GM18870 (cell line): Measurements from ENCODE around the gene OVCA2.

ENCODE experiments used
- ATAC-seq: cut with Tn5 transposase; IDR thresholded peaks from one replicate; pipeline ENCODE4 v1.9.1; 2021; ENCODE audit warnings: moderate library complexity; ENCODE audit not compliant: unreplicated experiment

Gene OVCA2

GRCh38 chr17:2063261-2064146, 21.7 kb downstream of the OVCA2 start:
- ATAC-seq, result no peak

- ATAC-seq, result no peak
Observed at GRCh38 chr17:2064147-2064489, 22.3 kb downstream of the OVCA2 start.

GRCh38 chr17:2064520-2064971, 22.7 kb downstream of the OVCA2 start:
- no peak for ATAC-seq

DNA sequence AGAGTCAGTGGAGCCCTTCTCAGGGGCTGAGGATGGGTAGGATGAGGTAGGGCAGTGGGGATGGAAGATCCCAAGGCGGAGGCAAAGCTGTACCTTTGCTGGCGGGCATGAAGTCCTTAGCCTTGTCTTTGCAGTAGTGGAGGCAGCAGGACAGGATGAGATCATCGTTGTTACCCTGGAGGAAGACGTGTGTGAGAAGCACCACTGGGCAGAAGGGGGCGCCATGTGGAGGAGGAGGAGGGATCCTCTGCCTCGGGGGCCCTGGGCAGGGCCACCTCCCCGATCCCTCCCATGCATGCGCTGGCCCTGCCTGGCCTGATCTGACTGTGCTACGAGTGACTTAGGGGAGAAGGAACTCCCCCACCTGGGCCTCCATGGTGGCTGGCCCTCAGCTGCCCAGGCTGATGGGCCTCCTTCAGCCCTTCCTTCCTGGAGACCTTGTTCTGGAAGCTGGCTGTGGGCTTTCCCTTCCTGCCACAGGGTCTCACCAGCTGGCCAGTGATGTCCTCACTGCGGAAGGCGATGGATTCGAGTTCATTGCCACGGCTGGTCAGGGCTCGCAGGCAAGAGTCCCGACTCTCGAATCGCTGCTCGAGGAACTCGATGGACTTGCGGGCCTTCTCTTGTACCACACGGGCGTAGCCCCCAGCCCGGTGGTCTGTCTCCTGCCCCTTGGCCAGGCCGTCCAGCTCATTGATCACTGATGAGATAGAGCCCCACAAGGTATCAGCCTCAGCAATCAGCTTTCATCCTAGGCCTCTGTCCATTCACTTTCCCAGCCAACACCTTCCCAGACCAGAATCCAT, 23.4 kb downstream of the OVCA2 start:
- no peak for ATAC-seq

DNA sequence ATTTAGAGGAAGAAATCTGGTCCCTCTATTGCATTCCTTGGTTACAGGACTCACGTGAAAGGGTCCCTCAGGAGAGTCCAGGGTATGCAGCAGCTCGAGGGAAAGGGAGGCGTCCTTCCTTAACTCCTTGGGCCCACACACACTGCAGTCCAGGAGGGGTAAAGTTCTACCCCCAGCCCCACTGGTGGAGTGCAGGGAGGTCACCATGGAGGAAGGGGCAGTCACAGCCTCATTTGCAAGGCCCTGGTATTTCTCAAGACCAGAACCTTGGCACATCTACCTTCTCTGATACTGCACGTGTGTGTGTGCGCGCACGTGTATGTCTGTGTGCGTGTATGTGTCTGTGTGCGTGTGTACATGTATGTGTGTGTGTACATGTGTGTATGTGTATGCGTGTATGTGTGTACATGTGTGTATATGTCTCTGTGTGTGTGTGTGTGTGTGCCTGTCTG, 24.2 kb downstream of the OVCA2 start:
- no peak for ATAC-seq

DNA sequence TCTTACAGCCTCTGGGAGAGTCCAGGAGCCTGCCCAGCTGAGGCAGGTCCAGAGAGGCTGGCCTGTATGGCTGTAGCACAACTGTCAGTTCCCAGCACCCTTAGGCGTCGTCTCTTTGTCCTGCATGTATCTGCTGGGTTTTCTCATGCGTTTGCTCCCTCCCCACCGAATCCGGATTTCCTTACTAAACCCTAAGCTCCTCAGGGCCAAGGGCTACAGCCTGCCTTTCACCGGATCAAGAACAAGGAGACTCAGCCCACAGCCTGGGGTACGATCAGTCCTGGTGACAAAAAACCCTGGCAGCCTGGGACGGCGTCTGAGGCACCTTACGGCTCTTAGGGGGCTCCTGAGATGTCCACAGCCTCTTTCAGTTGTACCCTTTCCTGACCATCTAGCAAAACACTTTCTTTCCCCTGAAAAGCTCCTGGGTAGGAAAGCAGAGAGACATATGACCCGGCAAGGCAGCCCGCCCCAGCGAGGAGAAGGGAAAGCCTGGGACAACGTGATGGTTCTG, 25.3 kb downstream of the OVCA2 start:
- ATAC-seq, result no peak

- ATAC-seq, result no peak
Observed at GRCh38 chr17:2067608-2068024, 25.8 kb downstream of the OVCA2 start.

DNA sequence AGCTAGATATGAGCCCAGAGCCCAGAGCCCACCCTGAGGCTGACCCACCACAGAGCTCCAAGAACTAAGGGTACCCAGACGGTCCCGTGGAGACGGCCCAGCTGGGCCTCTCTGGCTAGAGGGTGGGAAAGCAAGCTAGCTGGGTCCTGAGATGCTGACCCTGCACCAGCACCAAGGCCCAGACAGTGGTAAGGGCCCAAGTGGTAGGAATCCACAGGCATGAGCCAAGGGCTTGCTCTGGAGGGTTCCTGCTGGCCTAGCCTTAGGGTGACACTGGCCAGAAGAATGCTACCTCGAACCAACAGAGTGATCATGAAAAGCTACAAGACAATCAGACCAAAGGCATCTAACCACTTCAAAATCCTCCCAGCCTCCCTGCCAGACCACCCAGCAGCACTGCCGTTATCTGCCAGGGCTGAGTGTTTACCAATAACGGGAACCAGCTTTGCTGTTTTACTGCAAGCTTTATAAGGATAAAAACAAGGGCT, 26.3 kb downstream of the OVCA2 start:
- no peak for ATAC-seq

GRCh38 chr17:2068519-2069051, 26.8 kb downstream of the OVCA2 start:
- ATAC-seq, result no peak

DNA sequence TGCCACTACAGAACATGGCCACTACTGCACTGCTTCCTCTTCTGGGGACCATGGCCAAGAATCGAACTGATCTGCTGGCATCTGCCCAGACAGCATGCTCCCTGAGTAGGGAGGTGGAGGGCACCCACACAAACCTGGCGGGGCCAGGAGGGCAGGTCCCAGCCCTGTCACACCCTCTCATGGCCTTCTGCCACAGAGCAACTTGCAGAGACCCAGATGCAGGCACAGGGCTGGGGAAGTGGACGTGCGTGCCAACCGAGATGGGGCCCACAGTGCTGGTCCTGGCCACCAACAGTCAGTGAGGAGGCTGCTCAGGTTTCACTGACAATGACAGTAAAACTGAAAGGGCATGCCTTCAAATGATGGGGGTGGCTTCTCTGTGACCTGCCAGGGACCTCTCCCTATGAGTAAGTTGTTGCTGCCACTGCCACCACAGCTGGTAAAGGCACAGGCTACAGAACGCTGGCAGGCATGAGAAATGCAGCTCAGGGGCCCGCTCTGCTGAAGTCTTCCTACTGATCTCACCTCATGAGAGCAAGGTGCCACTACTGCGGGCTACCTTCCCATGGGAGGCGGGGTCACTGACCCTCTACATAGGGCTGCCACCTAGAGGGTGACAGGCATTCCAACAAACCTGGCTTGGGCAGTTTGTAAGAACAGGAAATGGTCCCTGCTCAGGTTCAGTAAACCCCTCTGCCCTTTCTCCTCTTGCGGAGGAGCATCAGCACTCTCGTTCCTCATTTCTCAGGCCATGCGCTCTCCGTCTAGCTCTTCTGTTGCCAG, 28.6 kb downstream of the OVCA2 start:
- peak; percentile 85 for ATAC-seq

- no peak for ATAC-seq
Observed at GRCh38 chr17:2071024-2071385, 29.2 kb downstream of the OVCA2 start.

DNA sequence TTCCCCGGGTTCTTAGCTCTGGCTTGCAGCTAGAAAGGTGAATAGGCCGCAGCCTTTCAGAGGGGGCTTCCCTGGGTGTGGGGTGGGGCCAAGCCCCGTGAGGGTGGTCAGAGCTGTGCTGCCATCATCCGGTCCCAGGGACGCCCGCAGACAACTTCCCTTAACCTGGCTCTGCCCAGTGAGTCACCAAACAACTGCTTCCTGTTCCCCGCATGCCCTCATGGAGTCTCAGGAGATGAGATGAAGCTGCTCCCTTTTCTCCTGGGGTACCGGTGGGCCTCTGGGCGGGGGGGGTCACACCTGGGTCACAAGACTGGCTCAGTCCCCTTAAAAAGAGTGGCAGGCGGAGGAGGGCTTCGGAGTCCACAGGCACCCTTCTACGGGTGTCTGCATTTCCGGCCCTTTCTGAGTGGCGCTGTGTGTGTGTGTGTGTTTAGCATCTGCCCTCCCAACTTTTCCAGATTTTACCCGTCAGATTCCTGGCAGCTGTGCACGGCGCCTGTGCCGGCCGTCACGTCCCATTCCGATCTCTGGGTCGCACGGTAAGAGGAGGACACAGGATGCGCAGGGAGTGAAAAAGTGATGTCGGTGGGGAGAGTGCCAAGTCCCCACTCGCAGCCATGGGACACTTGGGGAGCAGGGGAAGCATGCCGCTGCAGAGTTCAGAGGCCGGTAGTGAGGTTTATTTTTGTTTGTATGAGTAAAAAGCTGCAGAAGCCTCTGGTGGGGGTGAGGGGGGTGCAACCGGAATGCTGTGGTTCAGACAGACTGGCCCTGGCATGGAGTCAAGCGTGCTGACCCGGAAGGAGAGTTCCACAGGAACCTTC, 29.8 kb downstream of the OVCA2 start:
- no peak for ATAC-seq

- no peak for ATAC-seq
Observed at GRCh38 chr17:2074919-2075318, 33.1 kb downstream of the OVCA2 start.

DNA sequence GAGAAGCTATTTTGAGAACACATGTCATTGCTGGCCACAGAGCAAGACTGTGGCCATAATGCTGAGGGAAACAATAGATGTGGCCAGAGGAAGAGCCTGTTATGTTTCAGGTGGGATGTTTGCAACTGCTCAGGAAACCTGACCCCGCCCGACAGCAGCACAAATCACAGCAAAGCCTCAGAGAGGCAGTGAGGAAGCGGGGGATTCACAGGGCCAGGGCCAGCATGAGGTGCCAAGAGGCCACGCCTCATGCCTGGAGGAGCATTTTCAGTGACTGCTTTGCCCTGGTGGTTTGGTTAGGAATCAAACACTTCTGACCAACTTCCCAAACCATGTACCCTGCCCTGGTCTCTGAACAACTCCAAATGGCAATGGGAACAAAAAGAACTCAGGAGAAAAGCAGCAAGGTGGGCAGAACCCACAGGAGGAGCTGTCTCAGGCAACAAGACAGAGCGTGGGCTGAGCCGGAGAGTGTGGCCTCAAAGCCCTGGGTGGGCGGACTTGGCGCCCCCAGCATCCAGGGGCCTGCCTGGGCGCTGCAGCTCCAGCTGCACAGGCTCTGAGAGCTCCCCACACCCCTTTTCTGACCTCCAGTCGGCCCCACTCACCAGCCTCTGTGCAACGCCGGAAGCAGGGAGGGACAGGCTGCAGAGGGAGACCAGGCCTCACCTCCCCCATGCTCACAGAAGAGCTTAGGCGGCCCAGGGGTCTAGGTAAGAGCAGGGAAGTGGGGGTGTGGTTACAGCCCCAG, 33.7 kb downstream of the OVCA2 start:
- no peak for ATAC-seq

DNA sequence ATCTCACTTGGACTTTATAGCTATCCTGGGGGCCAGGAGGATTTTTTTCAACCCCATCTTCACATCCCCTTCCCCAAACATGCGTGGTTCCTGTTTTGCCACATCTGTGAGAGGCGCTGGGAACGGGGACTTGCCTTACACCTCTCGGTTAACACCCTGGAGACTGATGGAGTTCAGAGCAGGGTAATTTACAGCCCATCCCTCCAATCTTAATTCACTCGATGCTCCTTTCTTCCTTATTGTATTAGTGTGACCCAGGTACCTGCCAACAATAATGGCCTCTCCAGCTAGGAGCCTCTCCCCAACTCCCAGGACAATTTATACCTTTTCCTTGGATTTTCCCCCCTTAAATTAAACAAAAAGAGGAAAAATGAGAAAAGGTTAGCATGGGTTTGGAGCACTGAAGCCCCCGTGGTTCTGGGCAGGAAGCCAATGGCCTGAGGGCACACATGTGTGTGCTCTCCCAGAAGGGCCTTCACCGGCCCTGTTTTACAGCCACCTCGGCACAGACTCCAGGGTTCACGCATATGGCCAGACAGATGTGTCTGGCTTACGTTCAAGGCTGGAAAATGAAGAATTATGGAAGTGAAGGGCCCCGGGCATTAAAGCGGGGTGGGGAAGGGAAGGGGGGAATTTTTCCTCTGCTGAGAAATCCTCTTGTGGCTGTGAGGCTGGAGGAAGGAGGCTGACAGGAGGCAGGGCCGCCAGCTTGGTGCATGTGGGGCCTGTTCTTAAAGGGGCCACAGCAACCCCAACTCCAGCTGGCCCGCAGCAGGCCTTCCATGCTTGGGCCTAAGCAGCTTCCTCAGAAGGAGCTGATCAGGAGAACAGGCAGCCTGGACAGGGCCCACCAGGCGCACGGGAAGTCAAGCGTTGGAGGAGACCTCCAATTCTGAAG, 34.5 kb downstream of the OVCA2 start:
- ATAC-seq, result no peak

- ATAC-seq, result no peak
Observed at GRCh38 chr17:2077040-2077439, 35.2 kb downstream of the OVCA2 start.

GRCh38 chr17:2081564-2081963, 39.7 kb downstream of the OVCA2 start:
- no peak for ATAC-seq
